DLD1 (cell line): ENCODE data around the gene GFRA1.
"Not testable (repeated sequence)": the region's sequence is repeated elsewhere in the genome, so short reads cannot be mapped to it uniquely, and the experiment has no call there.

Experiments used
- in situ Hi-C: cut with HindIII; loops from 2 replicates; pipeline ENCODE4 v1.10.0; 2017; ENCODE audit warnings: low sequenced_read_pairs

The GFRA1 gene

GRCh38 chr10:116045366-116046356, 227.3 kb downstream of the GFRA1 start:
- in situ Hi-C loops, result no loop called here

DNA sequence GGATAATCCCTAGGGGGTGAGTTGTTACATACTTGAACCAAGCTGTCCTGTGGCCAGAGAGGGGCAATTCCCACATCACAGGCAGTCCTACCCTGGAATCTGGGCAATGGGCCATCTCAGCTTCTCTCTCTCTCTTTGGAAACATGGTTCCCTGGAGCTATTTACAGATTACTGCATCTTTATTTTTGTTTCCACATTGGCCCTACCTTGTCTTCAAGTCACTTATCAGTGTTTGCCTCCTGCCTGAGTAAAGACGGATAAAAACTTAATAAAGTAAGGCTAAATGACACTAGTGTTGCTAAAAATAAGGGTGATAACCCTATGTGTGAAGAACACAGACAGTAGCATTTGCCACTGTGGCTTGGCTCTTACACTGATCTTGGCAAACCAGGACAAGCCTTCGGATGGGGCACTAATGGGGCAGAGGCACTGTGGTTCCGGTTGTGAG, 228.2 kb downstream of the GFRA1 start:
- in situ Hi-C loops, result no loop called here

GRCh38 chr10:116043861-116044260, 229.1 kb downstream of the GFRA1 start:
- in situ Hi-C loops, result no loop called here

GRCh38 chr10:116043304-116043703, 229.7 kb downstream of the GFRA1 start:
- in situ Hi-C loops, result no loop called here

DNA sequence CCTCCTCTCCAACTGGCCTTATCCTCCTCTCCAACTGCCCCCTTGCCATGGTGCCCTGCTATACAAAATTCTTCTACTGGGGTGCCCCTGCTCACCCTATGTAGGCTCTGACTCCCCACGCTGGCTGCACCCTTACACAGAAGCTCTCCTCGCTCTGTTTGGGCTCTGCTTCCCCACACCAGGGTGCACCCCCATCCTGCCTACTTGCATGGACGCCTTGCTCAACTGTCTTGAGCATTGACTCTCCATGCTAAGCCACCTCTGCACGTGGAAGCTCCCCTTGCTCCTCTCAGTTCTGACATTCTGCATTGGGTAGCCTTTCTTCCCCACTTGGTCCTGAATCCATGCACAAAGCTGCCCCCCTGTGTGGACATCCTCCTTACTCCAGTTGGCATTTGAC, 231.1 kb downstream of the GFRA1 start:
- in situ Hi-C loops, result no loop called here

DNA sequence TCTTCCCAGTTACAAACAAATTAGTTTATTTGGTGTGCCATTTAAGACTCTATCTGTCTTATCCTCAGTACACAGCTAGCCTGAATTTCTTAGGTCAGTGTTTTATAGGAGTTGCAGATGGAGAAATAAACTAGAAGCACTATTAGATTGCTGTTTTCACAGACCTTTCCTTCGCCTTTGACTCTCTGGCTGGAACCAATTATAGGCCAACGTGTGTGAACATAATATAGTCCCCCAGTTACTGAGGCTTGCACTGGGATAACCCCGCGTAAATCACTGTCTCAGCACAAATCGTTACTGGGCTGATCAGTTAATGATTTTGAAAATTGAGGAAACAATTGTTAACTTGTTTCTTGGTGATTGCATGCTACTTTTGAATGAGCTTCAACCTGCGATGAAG, 233.4 kb downstream of the GFRA1 start:
- in situ Hi-C loops, result no loop called here

- in situ Hi-C loops, result no loop called here
These were observed 234.7 kb downstream of the GFRA1 start for GRCh38 chr10:116038259-116038658.

- in situ Hi-C loops, result not testable (repeated sequence)
These were observed 237.6 kb downstream of the GFRA1 start for GRCh38 chr10:116035406-116035805.

DNA sequence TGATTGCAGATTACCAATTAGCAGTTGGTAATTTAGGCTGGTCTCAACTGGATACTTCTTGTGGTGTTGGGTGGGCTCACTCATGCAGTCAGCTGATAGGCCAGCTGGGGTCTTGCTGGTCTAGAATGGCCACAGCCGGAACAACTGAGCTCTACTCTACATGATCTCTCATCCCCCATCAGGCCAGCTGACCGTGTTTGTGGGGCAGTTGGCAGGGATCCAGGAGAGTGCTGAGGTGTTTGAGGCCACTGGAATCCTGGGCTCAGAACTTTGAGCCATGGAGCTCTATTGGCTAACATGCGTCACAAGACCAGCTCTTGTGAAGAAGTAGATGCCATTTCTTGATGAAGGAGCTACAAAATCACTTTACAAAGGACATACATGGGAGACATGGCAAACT, 242.4 kb downstream of the GFRA1 start:
- in situ Hi-C loops, result no loop called here

DNA sequence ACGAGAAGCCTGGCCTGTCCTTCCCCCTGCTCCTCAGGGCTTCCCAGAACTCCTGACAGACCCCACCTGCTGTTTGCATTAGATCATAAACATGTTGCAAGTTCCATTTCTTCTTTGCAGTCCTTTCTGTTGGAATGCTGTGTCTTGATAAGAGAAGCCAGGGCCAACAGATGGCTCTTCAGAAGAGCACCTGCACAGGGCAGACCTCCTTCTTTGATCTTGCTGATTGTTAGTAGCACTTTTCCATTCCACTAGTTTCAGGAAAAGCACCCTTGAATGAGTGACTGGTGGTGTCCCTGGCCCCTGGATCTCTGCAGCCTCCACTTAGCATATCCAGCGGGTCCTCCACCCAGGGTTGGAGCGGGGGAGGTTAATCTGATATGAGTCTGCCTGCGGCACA, 243.2 kb downstream of the GFRA1 start:
- in situ Hi-C loops, result no loop called here

GRCh38 chr10:116027355-116027754, 245.7 kb downstream of the GFRA1 start:
- in situ Hi-C loops, result no loop called here

GRCh38 chr10:116026725-116027124, 246.3 kb downstream of the GFRA1 start:
- in situ Hi-C loops, result no loop called here

- in situ Hi-C loops, result no loop called here
These were observed 246.7 kb downstream of the GFRA1 start for GRCh38 chr10:116026315-116026714.

GRCh38 chr10:116024271-116024878, 248.6 kb downstream of the GFRA1 start:
- in situ Hi-C loops, result no loop called here

- in situ Hi-C loops, result loop anchor here (5.0 kb wide), 1 partner anchor 75 kb away; no protein-coding TSS in a partner anchor
These were observed 255.6 kb downstream of the GFRA1 start for GRCh38 chr10:116017405-116017804.

DNA sequence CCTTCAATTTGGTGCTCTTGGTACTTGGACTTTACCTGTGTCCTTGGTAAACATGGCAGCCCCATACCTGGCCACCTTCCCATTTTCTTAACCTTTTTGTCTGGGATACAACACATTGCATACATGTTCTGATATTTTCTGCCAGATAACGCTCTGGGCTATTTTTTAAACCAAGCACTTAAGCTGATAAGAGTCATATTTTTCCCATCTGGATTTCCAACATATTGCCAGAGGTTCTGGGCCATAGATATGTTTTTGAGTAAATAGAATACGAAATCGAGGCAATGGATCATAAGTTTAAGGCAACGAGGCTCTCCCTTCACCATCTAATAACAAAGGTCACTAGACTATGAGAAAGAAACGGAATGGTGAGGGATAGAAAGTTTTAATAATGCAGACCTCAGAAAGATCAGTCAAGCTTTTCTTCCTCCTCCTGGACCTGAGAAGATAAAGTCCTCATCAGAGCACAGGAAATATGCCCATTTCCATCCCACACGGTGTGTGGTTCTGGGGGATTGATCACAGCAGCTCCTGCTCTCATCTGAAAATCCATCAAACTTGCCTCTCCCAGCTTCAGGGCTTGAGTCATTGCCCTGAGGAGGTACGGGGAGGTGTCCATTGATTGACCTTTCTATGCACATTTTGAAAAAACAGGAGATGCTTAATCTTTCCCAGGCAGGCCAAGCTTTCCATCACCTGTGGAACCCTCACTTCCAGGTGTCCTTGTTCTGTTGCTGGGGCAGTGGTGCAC, 257.2 kb downstream of the GFRA1 start:
- in situ Hi-C loops, result loop anchor here (5.0 kb wide), 1 partner anchor 73 kb away; no protein-coding TSS in a partner anchor

DNA sequence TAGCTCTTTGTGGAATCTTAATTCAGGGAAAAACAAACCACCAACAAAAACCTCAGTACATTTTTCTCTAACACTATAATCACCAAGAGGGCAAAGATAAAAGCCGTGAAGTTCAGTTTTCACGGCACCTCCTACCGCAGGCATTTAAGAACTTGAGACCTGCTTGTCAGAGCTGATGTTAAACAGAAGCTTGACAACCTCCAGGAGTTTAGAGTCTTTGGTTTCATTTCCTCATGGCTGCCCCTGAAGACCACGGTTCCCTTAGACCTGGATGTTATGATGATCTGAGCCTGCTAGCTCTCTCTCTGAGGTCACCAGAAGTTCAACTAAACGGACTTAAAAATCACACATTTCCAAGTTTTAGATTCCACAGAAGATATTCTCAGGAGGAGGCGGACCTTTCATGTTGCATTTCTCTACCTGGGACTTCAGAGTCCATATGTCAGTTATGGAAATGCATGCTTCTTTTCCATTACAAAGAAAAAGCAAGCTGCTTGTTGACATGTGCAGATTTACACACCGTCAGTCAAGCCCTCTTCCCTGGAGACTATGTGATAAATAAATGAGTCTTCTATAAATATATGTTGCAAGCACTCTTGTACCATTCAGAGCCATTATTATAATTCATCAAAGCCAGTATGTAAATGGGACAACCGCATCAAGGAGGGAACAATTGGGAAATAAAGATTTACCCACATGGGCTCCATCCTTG, 258.0 kb downstream of the GFRA1 start:
- in situ Hi-C loops, result loop anchor here (5.0 kb wide), 1 partner anchor 73 kb away; no protein-coding TSS in a partner anchor

- in situ Hi-C loops, result no loop called here
These were observed 258.7 kb downstream of the GFRA1 start for GRCh38 chr10:116014326-116014725.

DNA sequence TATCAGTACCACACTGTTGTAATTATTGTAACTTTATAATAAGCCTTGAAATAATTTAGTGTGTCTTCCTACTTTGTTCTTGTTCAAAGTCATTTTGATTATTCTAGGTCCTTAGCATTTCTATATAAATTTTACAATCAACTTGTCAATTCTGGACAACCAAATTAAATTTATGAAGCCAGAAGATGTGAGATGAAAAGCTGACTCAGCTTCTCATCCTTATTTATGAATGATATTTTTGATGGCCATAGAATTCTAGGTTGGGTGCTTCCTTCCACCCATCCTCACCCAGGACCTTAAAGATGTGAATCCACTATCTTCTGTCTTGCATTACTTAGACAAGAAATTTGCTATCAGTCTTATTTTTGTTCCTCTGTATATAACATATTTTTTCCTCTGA, 261.1 kb downstream of the GFRA1 start:
- in situ Hi-C loops, result no loop called here

DNA sequence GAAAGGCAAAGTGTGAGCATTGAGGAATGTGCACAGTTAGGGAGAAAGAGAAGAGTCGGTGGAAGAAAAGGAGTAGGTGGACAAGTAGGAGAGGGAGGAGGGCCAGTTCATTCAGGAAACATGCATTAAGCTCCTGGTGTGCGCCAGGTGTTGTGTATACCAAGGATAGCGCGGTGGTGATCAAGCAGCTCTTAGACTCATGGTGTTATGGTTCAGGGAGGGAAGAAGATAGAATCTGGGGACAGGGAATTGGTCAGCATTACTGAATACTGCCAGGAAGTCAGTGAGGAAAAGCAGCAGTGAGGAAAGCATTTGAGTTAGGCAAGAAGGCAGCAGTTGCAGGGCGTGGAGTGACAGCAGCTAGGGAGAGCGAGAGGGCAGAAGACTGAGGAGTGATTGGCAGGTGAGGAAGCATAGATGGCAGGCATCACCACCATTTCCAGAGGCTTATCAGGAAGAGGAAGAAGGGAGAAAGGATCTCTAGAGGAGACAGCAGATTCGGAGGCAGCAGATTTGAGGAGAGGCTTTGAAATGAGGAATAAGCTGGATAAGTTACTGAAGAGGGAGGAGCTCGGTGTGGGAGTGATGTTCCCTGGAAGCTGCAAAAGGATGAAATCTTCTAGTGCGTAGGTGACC, 265.6 kb downstream of the GFRA1 start:
- in situ Hi-C loops, result no loop called here
